ENCODE results near the gene MED25.

MED25 gene

GRCh38 chr19:49817964-49818648, at the start of gene MED25:
MED25 (plus strand) TSS chr19:49818289; CDS start chr19:49818342, 53 bp downstream.
- peak; percentile 79 for DNase-seq

- no peak for DNase-seq
These were observed 47.6 kb upstream of the MED25 start for GRCh38 chr19:49770529-49770928.

- no peak for DNase-seq
These were observed 46.4 kb upstream of the MED25 start for GRCh38 chr19:49771674-49772139.

- no peak for DNase-seq
These were observed 45.1 kb upstream of the MED25 start for GRCh38 chr19:49772850-49773432.

GRCh38 chr19:49773663-49774350, 44.3 kb upstream of the MED25 start:
- no peak for DNase-seq

GRCh38 chr19:49774969-49775368, 43.1 kb upstream of the MED25 start:
- DNase-seq: no peak

GRCh38 chr19:49775742-49776370, 42.2 kb upstream of the MED25 start:
- no peak for DNase-seq

- no peak for DNase-seq
These were observed 41.7 kb upstream of the MED25 start for GRCh38 chr19:49776371-49776764.

- no peak for DNase-seq
These were observed 38.1 kb upstream of the MED25 start for GRCh38 chr19:49779731-49780555.

GRCh38 chr19:49780861-49781260, 37.2 kb upstream of the MED25 start:
- no peak for DNase-seq

GRCh38 chr19:49781394-49781793, 36.7 kb upstream of the MED25 start:
- no peak for DNase-seq

GRCh38 chr19:49782515-49782914, 35.6 kb upstream of the MED25 start:
- no peak for DNase-seq

- DNase-seq: no peak
These were observed 31.7 kb upstream of the MED25 start for GRCh38 chr19:49786376-49786820.

GRCh38 chr19:49787746-49788145, 30.3 kb upstream of the MED25 start:
- no peak for DNase-seq

- no peak for DNase-seq
These were observed 29.2 kb upstream of the MED25 start for GRCh38 chr19:49788857-49789256.

GRCh38 chr19:49790866-49791265, 27.2 kb upstream of the MED25 start:
- no peak for DNase-seq

- no peak for DNase-seq
These were observed 26.2 kb upstream of the MED25 start for GRCh38 chr19:49791776-49792445.

GRCh38 chr19:49792829-49793560, 25.1 kb upstream of the MED25 start:
- no peak for DNase-seq

- DNase-seq: no peak
These were observed 24.6 kb upstream of the MED25 start for GRCh38 chr19:49793561-49793840.

- DNase-seq: no peak
These were observed 22.5 kb upstream of the MED25 start for GRCh38 chr19:49795615-49796014.

GRCh38 chr19:49798574-49798973, 19.5 kb upstream of the MED25 start:
- DNase-seq: no peak
